GM21367 (cell line): ENCODE results near the gene ZDHHC22.
"Not testable (repeated sequence)": the region's sequence is repeated elsewhere in the genome, so short reads cannot be mapped to it uniquely, and the experiment has no call there.

Experiments used
- ATAC-seq: cut with Tn5 transposase; IDR thresholded peaks from one replicate; pipeline ENCODE4 v1.9.1; 2021; ENCODE audit not compliant: unreplicated experiment

The ZDHHC22 gene

DNA sequence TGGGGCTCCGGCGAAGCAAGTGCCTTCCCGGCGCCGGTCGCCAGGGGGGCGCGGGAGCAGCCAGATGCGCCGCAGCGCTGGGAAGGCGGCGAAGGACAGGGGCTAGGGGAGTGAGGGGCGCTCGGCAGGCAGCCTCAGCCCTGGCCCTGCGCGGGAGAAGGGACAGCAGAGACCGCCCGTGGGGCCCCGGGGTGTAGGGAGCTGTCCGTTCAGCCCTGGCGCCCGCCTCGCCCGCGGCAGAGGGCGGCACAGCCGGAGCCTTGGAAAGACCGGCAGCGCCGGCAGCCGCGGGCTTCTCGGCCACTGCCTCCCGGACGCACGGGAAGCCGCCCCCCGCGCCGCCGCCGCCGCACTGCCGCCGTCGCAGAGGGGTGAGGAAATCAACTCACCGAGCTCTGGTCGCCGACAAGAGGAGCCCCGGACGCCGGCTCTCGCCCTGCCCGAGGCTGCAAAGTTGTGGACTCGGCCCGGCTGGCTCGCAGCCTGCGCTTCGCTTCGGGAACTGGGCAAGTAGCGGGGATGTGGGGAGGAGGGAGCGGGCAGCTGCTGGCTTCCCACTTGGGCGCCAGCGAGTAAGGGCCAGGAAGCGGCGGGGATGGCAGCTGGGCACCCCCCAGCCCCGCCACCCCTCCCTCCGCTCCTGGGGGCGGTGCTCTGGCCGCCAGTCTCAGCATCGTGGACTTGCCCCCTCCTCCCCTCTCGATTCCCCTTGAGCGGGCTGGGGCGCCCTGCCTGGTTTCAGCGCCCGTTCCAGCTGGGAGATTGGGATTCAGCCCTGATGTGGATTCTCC, at the start of gene ZDHHC22:
TSS of gene ZDHHC22 (minus strand) at position 578 of the 791 bp plus-strand sequence. CDS start 2,053 bp downstream, outside the sequence.
- ATAC-seq = no peak

GRCh38 chr14:77190977-77191376, 49.4 kb upstream of the ZDHHC22 start:
- ATAC-seq = no peak

- ATAC-seq = no peak
These were observed 47.9 kb upstream of the ZDHHC22 start for GRCh38 chr14:77189479-77189878.

- ATAC-seq = no peak
These were observed 46.0 kb upstream of the ZDHHC22 start for GRCh38 chr14:77187649-77188012.

DNA sequence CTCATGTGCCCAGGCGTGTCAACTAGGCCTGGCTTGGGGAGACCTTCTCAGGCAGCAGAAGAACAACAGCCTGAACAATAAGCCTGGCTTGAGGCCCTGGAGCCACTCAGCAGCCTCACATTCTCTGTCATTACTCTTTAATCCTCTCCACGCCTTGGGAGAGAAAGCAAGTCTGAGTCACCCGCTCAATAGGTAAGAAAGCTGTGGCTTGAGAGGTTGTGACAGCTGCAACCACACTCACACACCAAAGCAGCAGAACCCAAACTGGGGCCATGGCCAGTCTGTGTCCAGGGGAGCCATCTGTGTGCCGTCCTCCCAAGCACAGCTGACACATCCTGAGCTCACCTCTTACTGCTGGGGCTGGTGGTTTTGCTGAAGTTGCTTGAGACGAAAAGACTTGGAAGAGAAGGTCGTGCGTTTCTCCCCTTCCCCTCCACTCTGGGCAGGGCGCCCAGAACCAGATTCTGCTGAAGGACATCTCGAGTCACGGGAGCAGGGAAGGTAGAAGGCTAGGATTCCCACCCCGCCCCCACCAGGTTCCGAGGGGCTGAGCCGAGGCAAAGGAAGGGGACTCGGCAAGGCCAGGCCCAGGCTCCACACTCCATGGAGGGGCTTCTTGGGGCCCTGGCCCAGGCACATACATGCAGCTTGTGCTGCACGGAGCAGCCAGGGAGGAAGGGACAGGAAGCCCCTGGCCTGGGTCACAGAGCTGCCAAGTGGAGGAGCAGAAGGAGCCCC, 45.5 kb upstream of the ZDHHC22 start:
- no peak for ATAC-seq

DNA sequence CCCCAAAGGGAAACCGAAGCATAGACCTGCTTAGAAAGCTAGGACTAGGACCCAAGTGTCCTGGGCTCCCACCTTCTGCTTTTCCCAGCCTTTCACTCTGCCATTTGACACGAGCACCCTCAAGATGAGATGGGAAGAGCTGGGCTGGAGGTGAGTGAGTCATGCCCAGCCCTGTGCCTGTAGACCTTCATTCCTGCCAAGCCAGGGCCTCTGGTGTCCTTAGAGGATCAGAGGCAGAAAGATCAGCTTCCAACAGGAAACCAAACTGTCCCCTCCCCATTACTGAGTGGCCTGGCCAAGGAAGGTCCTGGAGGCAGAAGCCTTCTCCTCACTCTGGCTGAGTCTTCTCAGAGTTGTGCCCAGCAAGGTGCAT, 43.5 kb upstream of the ZDHHC22 start:
- ATAC-seq = no peak

GRCh38 chr14:77184396-77185092, 43.0 kb upstream of the ZDHHC22 start:
- ATAC-seq = no peak

- no peak for ATAC-seq
These were observed 42.3 kb upstream of the ZDHHC22 start for GRCh38 chr14:77183896-77184295.

DNA sequence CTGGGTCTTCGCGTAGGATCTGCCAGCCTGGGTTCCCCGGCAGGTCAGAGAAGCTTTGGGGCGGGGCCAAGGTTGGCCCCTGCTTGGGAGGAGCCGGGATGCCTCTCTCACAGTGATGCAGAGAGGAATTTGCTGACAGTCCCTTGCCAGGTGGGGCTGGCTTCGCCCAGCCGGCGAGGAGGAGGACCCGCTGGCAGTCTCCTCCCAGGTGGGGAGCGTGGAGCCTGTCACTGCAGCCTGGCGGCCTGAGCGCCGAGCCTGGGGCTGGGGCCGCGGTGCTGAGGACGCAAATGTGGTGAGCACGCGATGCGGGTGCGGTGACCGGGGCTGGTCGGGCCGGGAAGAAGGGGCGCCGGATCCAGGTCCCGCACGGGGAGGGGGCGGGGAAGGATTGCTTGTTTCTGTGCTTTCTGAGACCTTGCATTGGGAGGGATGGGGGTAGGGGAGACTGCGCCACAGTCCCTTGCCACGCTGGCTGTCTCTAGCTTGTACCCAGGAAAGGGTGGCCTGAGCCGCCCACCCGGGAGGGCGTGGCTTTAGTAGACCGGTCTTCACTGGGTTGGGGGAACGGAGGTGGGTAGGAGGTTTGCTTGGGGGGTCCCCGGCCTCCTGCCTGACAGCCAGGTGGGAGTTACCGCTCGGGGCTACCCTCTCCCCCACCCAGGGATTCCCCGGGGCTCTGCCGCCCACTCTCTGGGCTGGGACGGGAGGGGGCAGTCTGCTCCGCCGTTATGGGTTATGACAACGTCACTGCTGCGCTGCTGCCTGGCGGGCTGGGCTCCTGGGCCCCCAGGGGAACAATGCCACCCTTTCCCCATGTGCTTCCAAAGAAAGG, 40.2 kb upstream of the ZDHHC22 start, which contains the start of gene TMEM63C:
TSS of gene TMEM63C (plus strand) at position 196 of the 835 bp plus-strand sequence. CDS start 37,016 bp downstream, outside the sequence.
- ATAC-seq = peak; percentile 78

DNA sequence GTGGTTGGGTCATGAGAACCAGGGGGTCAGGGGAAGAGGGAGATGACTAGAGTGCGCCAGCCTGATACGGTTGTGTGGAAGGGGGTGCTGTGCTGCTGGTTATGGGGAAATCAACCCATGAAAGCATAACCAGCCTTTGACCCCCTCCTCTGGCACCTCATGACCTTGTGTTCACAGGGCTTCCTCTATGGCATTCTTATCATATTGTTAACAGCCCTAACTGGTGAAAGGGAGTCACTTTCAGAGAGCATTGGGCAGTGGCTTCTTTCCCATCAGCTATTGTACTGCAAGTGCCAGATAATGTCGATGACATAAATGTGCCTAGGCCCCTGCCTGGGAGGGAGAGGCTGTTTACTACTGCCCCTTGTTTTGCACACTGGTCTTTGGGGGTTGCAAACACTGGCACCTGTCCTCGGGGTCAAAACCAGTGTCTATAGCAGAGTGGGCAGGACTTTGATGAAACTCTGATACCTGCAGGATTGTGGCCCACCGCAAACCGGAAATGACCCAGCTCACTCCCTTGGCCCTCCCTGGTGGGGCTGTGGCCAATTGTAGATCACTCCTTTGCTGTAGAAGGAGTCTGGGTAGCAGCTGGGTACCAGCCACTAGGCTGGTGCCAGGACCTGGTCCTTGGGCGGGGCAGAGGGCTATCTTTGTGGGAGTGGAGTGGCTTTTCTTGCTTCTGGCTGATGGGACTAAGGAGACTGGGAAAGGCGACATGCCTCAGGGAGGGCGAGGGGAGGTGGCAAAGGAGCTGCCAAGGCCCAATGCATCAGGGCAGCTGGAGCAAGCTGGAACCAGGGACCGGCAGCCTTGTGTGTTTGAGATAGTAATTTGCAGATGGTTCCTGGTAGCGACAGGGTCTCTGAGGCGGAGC, 39.4 kb upstream of the ZDHHC22 start:
- ATAC-seq = no peak

GRCh38 chr14:77178656-77179055, 37.1 kb upstream of the ZDHHC22 start:
- ATAC-seq = no peak

DNA sequence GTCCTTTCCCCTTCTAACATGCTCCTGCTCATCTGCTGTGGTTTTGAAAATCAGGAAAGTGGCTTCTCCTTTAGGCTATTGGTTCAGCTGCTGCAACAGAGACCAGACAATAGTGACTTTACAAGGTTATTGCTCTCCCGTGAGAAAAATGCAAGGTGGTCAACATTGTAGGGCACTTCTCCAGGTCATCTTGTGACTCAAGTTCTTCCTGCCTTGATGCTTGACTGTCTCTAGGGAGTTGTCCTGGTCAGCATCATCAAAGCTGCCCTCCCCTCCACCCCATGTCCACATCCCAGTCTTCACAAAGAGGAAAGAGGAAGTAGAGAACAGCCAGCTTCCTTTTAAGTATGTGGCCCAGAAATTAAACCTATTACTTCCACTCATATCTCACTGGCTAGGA, 36.1 kb upstream of the ZDHHC22 start:
- no peak for ATAC-seq

GRCh38 chr14:77175843-77176242, 34.3 kb upstream of the ZDHHC22 start:
- ATAC-seq = no peak

DNA sequence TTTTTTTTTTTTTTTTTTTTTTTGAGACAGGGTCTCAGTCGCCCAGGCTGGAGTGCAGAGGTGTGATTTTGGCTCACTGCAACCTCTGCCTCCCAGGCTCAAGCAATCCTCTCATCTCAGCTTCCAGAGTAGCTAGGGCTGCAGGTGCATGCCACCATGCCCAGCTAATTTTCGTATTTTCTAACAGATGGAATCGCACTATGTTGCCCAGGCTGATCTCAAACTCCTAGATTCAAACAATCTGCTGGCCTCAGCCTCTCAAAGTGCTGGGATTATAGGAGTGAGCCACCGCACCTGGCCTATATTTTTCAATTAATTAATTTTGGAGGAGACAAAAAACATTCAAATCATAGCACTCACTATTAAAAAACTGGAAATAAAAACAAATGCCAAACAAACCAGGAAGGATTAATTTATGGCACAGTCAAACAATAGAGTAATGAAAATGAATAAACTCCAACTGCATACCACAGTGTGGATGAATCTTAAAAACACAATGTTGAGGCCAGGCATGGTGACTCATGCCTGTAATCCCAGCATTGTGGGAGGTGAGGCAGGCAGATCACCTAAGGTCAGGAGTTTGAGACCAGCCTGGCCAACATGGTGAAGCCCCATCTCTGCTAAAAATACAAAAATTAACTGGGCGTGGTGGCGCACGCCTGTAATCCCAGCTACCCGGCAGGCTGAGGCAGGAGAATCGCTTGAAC, 32.5 kb upstream of the ZDHHC22 start:
- ATAC-seq = not testable (repeated sequence)

GRCh38 chr14:77172916-77173315, 31.3 kb upstream of the ZDHHC22 start:
- no peak for ATAC-seq

DNA sequence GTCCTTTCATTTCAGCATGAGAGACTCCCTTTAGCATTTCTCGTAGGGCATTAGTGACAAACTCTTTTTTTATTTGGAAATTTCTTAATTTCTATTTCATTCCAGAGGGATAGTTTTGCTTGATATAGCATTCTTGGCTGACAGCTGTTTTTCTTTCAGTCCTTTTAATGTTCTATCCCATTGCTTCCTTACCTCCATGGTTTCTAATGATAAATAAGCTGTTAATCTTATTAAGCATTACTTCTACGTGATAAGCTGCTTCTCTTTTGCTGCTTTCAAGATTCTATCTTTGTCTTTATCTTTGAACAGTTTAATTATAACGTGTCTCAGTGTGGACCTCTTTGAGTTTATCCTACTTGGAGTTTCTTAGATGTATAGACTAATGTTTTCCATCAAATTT, 28.5 kb upstream of the ZDHHC22 start:
- no peak for ATAC-seq

DNA sequence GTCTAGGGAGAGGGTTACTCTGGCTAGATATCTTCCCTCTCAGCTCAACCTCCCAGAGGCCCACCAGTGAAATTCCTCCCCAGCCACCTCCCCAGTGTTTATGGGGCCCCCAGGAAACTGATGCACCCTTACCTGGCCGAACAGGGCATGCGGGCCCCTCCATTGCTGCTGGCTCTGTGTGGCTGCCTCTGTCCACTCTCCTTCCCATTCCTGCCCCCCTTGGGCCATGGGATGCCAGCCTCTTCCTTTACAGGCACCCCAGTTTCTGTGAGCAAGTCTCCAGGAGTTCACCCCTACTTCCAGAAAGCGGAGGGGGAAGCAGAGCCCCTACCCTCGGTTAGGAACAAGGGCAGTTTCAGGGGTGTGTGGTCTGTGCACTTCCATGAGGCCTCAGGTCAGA, 19.4 kb upstream of the ZDHHC22 start:
- ATAC-seq = no peak

DNA sequence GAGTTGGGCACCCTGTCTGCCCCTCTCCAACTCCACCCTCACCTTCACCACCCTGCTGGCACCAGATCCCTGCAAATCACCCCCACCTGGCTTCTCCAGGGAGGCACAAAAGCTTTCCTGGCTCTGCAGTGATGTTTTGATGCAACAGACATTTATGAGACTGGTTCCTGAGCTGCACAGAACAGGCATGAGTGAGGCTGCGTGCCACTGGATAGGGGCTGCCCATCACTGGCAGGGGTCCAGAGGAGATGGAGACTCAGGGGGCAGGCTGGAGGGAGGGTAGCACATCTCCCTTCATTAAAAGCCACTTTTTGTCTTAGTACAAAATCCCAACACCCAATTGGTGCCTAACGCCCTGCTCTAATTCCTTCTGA, 17.3 kb upstream of the ZDHHC22 start:
- ATAC-seq = no peak

GRCh38 chr14:77158175-77158881, 16.7 kb upstream of the ZDHHC22 start:
- ATAC-seq = no peak
